A673 (cell line): ENCODE results near the gene SHC4. TPM values are rescaled to one million over a fixed set of nuclear protein-coding genes. Genes with fewer than 3 reads are reported as not detected.

Experiments
- BruUV-seq: library from RNA; stranded (reverse); fragments of 400-500 nt; replicated peaks from 2 replicates; lab custom pipeline; 2021; lab: Mats Ljungman, UMichigan
- CTCF ChIA-PET: fragments of 300-600 bp; sonication (Branson Sonifier 250); formaldehyde crosslinking; loops from one replicate; lab custom pipeline; 2022; ENCODE audit warnings: antibody characterized with exemption; lab: Charles Lee
- POLR2A ChIA-PET: fragments of 300-600 bp; sonication (Branson Sonifier 250); formaldehyde crosslinking; loops from one replicate; lab custom pipeline; 2022; ENCODE audit warnings: antibody characterized with exemption; ENCODE audit not compliant: low non-redundant PET; lab: Charles Lee
- DNase-seq: peaks from one replicate; pipeline ENCODE4 v3.0.0-alpha.2; 2015; ENCODE audit warnings: low spot score
- H3K27ac ChIP-seq: fragments of 200-600 bp; sonication (generic); 2 replicates; pipeline ENCODE4 v1.5.1; 2016; ENCODE audit warnings: mixed run types, low read depth, mild to moderate bottlenecking, mixed read lengths, antibody characterized with exemption, low read length; ENCODE audit not compliant: poor library complexity, severe bottlenecking
- H3K27me3 ChIP-seq: fragments of 200-600 bp; sonication (generic); replicated peaks from 2 replicates; pipeline ENCODE4 v1.6.1; 2017; ENCODE audit warnings: mixed run types, low read depth, mild to moderate bottlenecking, mixed read lengths, antibody characterized with exemption, low read length; ENCODE audit not compliant: insufficient read depth, poor library complexity
- H3K36me3 ChIP-seq: fragments of 200-600 bp; sonication (generic); 2 replicates; pipeline ENCODE4 v1.6.1; 2016; ENCODE audit warnings: mixed run types, mild to moderate bottlenecking, mixed read lengths, antibody characterized with exemption, low read length; ENCODE audit not compliant: insufficient read depth, poor library complexity, severe bottlenecking
- H3K4me1 ChIP-seq: fragments of 200-600 bp; sonication (generic); 2 replicates; pipeline ENCODE4 v1.6.1; 2017; ENCODE audit warnings: mixed run types, mild to moderate bottlenecking, mixed read lengths, antibody characterized with exemption, low read length; ENCODE audit not compliant: insufficient read depth, poor library complexity, severe bottlenecking
- H3K4me3 ChIP-seq: fragments of 200-600 bp; sonication (generic); 2 replicates; pipeline ENCODE4 v1.5.1; 2016; ENCODE audit warnings: low read depth, mixed run types, mild to moderate bottlenecking, mixed read lengths, low read length; ENCODE audit not compliant: poor library complexity, severe bottlenecking
- H3K9me3 ChIP-seq: fragments of 200-600 bp; sonication (generic); 2 replicates; pipeline ENCODE4 v1.6.1; 2016; ENCODE audit warnings: mixed run types, low read depth, mild to moderate bottlenecking, mixed read lengths, antibody characterized with exemption, low read length; ENCODE audit not compliant: poor library complexity, severe bottlenecking
- CTCF ChIP-seq: fragments of 300-800, 200-600 bp; sonication (generic); conservative IDR thresholded peaks from 2 replicates; pipeline ENCODE4 v1.5.1; 2017; ENCODE audit warnings: low read depth, mild to moderate bottlenecking, antibody characterized with exemption, low read length, moderate library complexity, mixed read lengths
- EZH2 ChIP-seq: fragments of 200-600 bp; sonication (generic); IDR thresholded peaks from 2 replicates; pipeline ENCODE4 v1.6.1; 2017; ENCODE audit warnings: borderline replicate concordance, low read depth, mild to moderate bottlenecking, mixed read lengths, antibody characterized with exemption, low read length; ENCODE audit not compliant: poor library complexity, severe bottlenecking
- intact Hi-C: fragments of 100-400 bp; cut with micrococcal nuclease; formaldehyde crosslinking; loops from one replicate; pipeline ENCODE4 v1.10.0; 2022; ENCODE audit not compliant: unreplicated experiment
- total RNA-seq: library from RNA; stranded (reverse); gene quantifications from 2 replicates; pipeline ENCODE4 v1.2.3, GENCODE V29; 2021

Gene SHC4
- total RNA-seq, 1 experiment from 2014 or later = 0.73 TPM

- ChIA-PET POLR2A (no interaction called here), CTCF (no interaction called here)
- Histone ChIP-seq H3K9me3 (no peaks in the 10 kb centered on the region), H3K4me1 (peaks cover 4% of the 10 kb centered on the region), H3K4me3 (no peak overlapping the region), H3K27me3 (no peaks in the 10 kb centered on the region), H3K27ac (no peak overlapping the region), H3K36me3 (no peaks in the 10 kb centered on the region)
- DNase-seq = no peak
- no peak for TF ChIP-seq CTCF
- TF ChIP-seq EZH2 = no peak
- BruUV-seq = no TSS peak
- intact Hi-C loops = no loop called here
Measured at GRCh38 chr15:48889925-48890324, 73.8 kb downstream of the SHC4 start.

- ChIA-PET POLR2A (no interaction called here), CTCF (no interaction called here)
- BruUV-seq = no TSS peak
- TF ChIP-seq EZH2 (no peak), CTCF (no peak)
- H3K36me3 ChIP-seq = no peaks in the 10 kb centered on the region
- peaks cover 4% of the 10 kb centered on the region for H3K4me1 ChIP-seq
- no peaks in the 10 kb centered on the region for H3K27me3 ChIP-seq
- H3K9me3 ChIP-seq = no peaks in the 10 kb centered on the region
- no peak for DNase-seq
- no peak overlapping the region for H3K4me3 ChIP-seq
- no peak overlapping the region for H3K27ac ChIP-seq
- intact Hi-C loops = no loop called here
Measured at GRCh38 chr15:48888836-48889235, 74.9 kb downstream of the SHC4 start.

GRCh38 chr15:48888191-48888590 is 75.5 kb downstream of the SHC4 start:
- no peak overlapping the region for H3K27ac ChIP-seq
- H3K27me3 ChIP-seq = no peaks in the 10 kb centered on the region
- intact Hi-C loops = no loop called here
- H3K4me3 ChIP-seq = no peak overlapping the region
- BruUV-seq = no TSS peak
- peaks cover 4% of the 10 kb centered on the region for H3K4me1 ChIP-seq
- no peak for DNase-seq
- TF ChIP-seq CTCF (no peak), EZH2 (no peak)
- CTCF ChIA-PET = no interaction called here
- no peaks in the 10 kb centered on the region for H3K9me3 ChIP-seq
- no peaks in the 10 kb centered on the region for H3K36me3 ChIP-seq
- POLR2A ChIA-PET = no interaction called here
